Ishikawa (cell line): ENCODE measurements around the gene ALDH16A1.

Source experiments
- CEBPB ChIP-seq: IDR thresholded peaks from 2 replicates; pipeline ENCODE4 v1.6.1; 2012
- CREB1 ChIP-seq: IDR thresholded peaks from 2 replicates; pipeline ENCODE4 v1.6.1; 2012; ENCODE audit warnings: low read depth
- EGR1 ChIP-seq: IDR thresholded peaks from 2 replicates; pipeline ENCODE4 v1.6.1; 2012
- EP300 ChIP-seq: IDR thresholded peaks from 2 replicates; pipeline ENCODE4 v1.6.1; 2012; ENCODE audit warnings: borderline replicate concordance
- FOXM1 ChIP-seq: IDR thresholded peaks from 2 replicates; pipeline ENCODE4 v1.6.1; 2012; ENCODE audit warnings: low read depth, borderline replicate concordance
- MAX ChIP-seq: IDR thresholded peaks from 2 replicates; pipeline ENCODE4 v1.6.1; 2012
- NFIC ChIP-seq: IDR thresholded peaks from 2 replicates; pipeline ENCODE4 v1.6.1; 2012
- RAD21 ChIP-seq: IDR thresholded peaks from 2 replicates; pipeline ENCODE4 v1.6.1; 2012; ENCODE audit warnings: low read depth
- REST ChIP-seq: IDR thresholded peaks from 2 replicates; pipeline ENCODE4 v1.6.1; 2012; ENCODE audit warnings: low read depth, mild to moderate bottlenecking
- TAF1 ChIP-seq: IDR thresholded peaks from 2 replicates; pipeline ENCODE4 v1.6.1; 2012; ENCODE audit warnings: low read depth, mild to moderate bottlenecking
- TCF12 ChIP-seq: IDR thresholded peaks from 2 replicates; pipeline ENCODE4 v1.6.1; 2012; ENCODE audit warnings: low read depth
- TEAD4 ChIP-seq: IDR thresholded peaks from 2 replicates; pipeline ENCODE4 v1.6.1; 2012
- USF1 ChIP-seq: IDR thresholded peaks from 2 replicates; pipeline ENCODE4 v1.6.1; 2012
- YY1 ChIP-seq: IDR thresholded peaks from 2 replicates; pipeline ENCODE4 v1.6.1; 2012; ENCODE audit warnings: low read depth
- ZBTB7A ChIP-seq: IDR thresholded peaks from 2 replicates; pipeline ENCODE4 v1.6.1; 2012; ENCODE audit warnings: low read depth

Gene ALDH16A1

GRCh38 chr19:49481020-49481683 lies 28.1 kb downstream of the ALDH16A1 start:
- TF ChIP-seq REST (no peak), TAF1 (no peak), EGR1 (no peak), CEBPB (no peak), CREB1 (no peak), EP300 (no peak), USF1 (no peak), YY1 (no peak), FOXM1 (no peak), MAX (no peak), TCF12 (no peak)

- TF ChIP-seq ZBTB7A (no peak), USF1 (no peak), YY1 (no peak), TAF1 (no peak), RAD21 (no peak), TEAD4 (no peak), TCF12 (no peak), CEBPB (no peak), CREB1 (no peak), FOXM1 (no peak), NFIC (no peak), EGR1 (no peak), MAX (no peak), REST (no peak), EP300 (no peak)
Observed at GRCh38 chr19:49486232-49486631, 33.2 kb downstream of the ALDH16A1 start.

- TF ChIP-seq RAD21 (no peak), CREB1 (no peak), TCF12 (no peak), EP300 (no peak), EGR1 (no peak), REST (no peak), USF1 (no peak)
Observed at GRCh38 chr19:49486710-49487276, 33.8 kb downstream of the ALDH16A1 start.

GRCh38 chr19:49487277-49488045 lies 34.4 kb downstream of the ALDH16A1 start, which contains the start of gene RPL13A:
RPL13A (plus strand) TSS chr19:49487608; CDS start chr19:49487630, 22 bp downstream.
- TF ChIP-seq USF1 (peak; percentile 99), FOXM1 (no peak), ZBTB7A (no peak), NFIC (0 out of 2 replicates have a peak, but pooled peaks have one; percentile 17), YY1 (peak; percentile 98), CEBPB (peak; percentile 90), REST (peak; percentile 38; the same call in 1 of the 2 replicates), MAX (peak; percentile 67), EP300 (no peak; the same call in 1 of the 2 replicates), EGR1 (peak; percentile 93), RAD21 (no peak), TAF1 (peak; percentile 99), TCF12 (peak; percentile 48; the same call in 1 of the 2 replicates), TEAD4 (no peak), CREB1 (peak; percentile 96)
